Gastrocnemius medialis (tissue), 4 donors: ENCODE data around the gene TMTC1.

Experiments
- POLR2A ChIP-seq, 2 donors: fragments of 450-650 bp; IDR thresholded peaks; one replicate each; pipeline ENCODE4 v1.6.1; 2017; ENCODE audit warnings: antibody characterized with exemption in 2 of 2, mild to moderate bottlenecking in 2 of 2, moderate library complexity in 2 of 2
- TF ChIP-seq, protein P1 (sequence below), 5 experiments: fragments of 450-650 bp in 3 of 5; fragments of 200-600 bp in 2 of 5; sonication (generic) in 2 of 5; IDR thresholded peaks in 4 of 5; conservative IDR thresholded peaks in 1 of 5; 1 replicate in 4 of 5; 2 replicates in 1 of 5; pipeline ENCODE4 v1.5.1; 2016 to 2019; ENCODE audit warnings: antibody characterized with exemption in 5 of 5, mild to moderate bottlenecking in 3 of 5, moderate library complexity in 3 of 5

DNA sequence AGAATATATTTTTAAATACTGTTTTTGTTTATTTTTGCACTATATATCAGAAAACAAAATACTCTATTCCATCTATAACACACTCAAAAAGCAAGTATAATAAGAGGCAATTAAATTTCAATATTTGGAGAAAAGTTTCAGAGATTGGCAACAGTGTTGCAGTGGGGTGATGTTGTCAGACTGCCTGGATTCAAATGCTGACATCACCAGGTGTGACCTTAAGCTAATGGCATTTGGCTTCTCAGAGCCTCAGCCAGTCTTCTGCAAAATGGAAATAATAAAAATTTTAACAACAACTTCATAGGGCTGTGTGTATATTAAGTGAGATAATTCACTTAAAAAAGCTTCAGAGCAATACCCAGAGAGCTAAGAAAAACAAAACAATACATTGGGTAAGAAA, 74.7 kb downstream of the TMTC1 start:
- TF ChIP-seq, protein P1, sequence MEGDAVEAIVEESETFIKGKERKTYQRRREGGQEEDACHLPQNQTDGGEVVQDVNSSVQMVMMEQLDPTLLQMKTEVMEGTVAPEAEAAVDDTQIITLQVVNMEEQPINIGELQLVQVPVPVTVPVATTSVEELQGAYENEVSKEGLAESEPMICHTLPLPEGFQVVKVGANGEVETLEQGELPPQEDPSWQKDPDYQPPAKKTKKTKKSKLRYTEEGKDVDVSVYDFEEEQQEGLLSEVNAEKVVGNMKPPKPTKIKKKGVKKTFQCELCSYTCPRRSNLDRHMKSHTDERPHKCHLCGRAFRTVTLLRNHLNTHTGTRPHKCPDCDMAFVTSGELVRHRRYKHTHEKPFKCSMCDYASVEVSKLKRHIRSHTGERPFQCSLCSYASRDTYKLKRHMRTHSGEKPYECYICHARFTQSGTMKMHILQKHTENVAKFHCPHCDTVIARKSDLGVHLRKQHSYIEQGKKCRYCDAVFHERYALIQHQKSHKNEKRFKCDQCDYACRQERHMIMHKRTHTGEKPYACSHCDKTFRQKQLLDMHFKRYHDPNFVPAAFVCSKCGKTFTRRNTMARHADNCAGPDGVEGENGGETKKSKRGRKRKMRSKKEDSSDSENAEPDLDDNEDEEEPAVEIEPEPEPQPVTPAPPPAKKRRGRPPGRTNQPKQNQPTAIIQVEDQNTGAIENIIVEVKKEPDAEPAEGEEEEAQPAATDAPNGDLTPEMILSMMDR (IDR thresholded peaks at IDR 0.05 in 4 of 5, conservative IDR thresholded peaks at IDR 0.05 in 1 of 5), result no peak
- no peak for TF ChIP-seq POLR2A (IDR thresholded peaks at IDR 0.05)
